ENCODE measurements around the gene FOLR2. TPM values are rescaled to one million over a fixed set of nuclear protein-coding genes. Genes with fewer than 3 reads are reported as not detected.
"Not testable (repeated sequence)": the region's sequence is repeated elsewhere in the genome, so short reads cannot be mapped to it uniquely, and the experiment has no call there.

Gene FOLR2
- total RNA-seq, 1 experiment from 2014 or later = not detected

DNA sequence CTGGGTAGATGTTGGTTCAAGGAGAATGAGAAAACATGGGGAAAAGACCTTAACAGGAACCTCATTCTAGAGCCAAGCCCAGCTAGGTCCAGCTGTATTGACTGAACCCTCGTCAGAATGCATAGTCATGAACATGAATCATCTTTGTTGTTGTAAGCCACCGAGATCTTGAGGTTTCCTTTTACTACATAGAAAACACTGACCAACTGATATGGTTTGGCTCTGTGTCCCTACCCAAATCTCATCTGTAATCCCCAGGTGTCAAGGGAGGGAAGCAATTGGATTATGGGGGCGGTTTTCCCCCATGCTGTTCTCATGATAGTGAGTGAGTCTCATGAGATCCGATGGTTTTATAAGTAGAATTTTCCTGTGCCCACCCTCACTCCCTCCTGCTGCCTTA, 46.8 kb downstream of the FOLR2 start:
- 0 out of 2 replicates have a peak overlapping the region, but pooled peaks have one; percentile 1 for H3K4me2 ChIP-seq (ENCODE audit: low read length)
- H3K4me1 ChIP-seq (ENCODE audit: control insufficient read depth in 1 of 2, insufficient read depth in 2 of 2, low read length in 2 of 2) = peaks cover 0 to 6% of the 10 kb centered on the region in 2 experiments; a peak in 1 of 4 replicates
- no peak for DNase-seq (ENCODE audit: low read depth, low spot score)
- H3K9ac ChIP-seq (ENCODE audit: low read length) = no peak overlapping the region
- ATAC-seq = no peak; the same call in 1 of the 2 replicates
- no TSS peak for BruUV-seq (replicated peaks)
- no peak for TF ChIP-seq RAD21 (IDR thresholded peaks at IDR 0.05; ENCODE audit: low read depth)
- TF ChIP-seq POLR2A (IDR thresholded peaks at IDR 0.05; ENCODE audit: borderline replicate concordance, extremely low read depth, insufficient read depth, insufficient read length) = no peak
- TF ChIP-seq EZH2 (IDR thresholded peaks at IDR 0.05) = no peak
- no peak for TF ChIP-seq FOSL1 (IDR thresholded peaks at IDR 0.05; ENCODE audit: low read depth)
- TF ChIP-seq TCF7L2 (IDR thresholded peaks at IDR 0.05; ENCODE audit: borderline replicate concordance, extremely low read depth, insufficient read depth, insufficient read length) = no peak
- POLR2A ChIA-PET = no interaction called here
- H2AFZ ChIP-seq (ENCODE audit: low read depth, low read length, poor library complexity, severe bottlenecking) = no peak overlapping the region
- H4K20me1 ChIP-seq (ENCODE audit: insufficient read depth) = no peaks in the 10 kb centered on the region
- H3K79me2 ChIP-seq (ENCODE audit: insufficient read depth, low read length) = no peaks in the 10 kb centered on the region
- intact Hi-C loops (cut with micrococcal nuclease) = no loop called here
- CTCF ChIA-PET = no interaction called here
- no peak overlapping the region for H3K27ac ChIP-seq (ENCODE audit: low read depth, low read length)
- RAD21 ChIA-PET (ENCODE audit: low non-redundant PET in 1 of 2, low total read pairs in 2 of 2, uncharacterized antibody in 2 of 2, unreplicated experiment in 2 of 2) = no interaction called here
- no peaks in the 10 kb centered on the region for H3K9me3 ChIP-seq (ENCODE audit: control insufficient read depth in 1 of 2, insufficient read depth in 1 of 2, low read depth in 1 of 2, low read length in 2 of 2)
- H3K36me3 ChIP-seq (ENCODE audit: control insufficient read depth in 1 of 2, insufficient read depth in 2 of 2, low read length in 2 of 2) = no peaks in the 10 kb centered on the region
- no peaks in the 10 kb centered on the region for H3K9me2 ChIP-seq (ENCODE audit: insufficient read depth)
- no peaks in the 10 kb centered on the region for H3K27me3 ChIP-seq (ENCODE audit: insufficient read depth, low read length)
- H3K4me3 ChIP-seq (replicated peaks in 1 of 2; ENCODE audit: low read depth in 1 of 2, low read length in 2 of 2) = no peak overlapping the region

DNA sequence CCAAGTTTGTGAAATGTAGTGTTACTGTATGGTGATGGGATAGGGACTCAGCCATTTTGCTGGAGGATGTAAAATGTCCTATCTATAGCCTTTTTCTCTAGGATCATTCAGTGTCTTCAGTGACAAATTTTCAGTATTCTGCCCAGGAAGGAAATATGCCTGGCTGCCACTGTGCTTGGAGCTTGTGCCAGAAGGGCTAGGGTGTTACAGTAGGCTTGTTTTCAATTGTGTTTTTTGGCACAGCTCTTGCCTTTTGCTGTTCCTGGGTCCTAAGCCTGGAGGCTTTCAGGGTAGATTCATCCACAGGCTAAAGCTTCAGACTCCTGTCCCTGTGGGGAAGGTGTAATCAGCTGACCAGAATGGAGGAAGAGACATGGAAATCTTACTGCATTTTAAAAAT, 49.4 kb downstream of the FOLR2 start:
- no peak for ATAC-seq
- no TSS peak for BruUV-seq (replicated peaks)
- Histone ChIP-seq H3K9ac (ENCODE audit: low read length) (no peak overlapping the region), H3K36me3 (ENCODE audit: control insufficient read depth in 1 of 2, insufficient read depth in 2 of 2, low read length in 2 of 2) (no peaks in the 10 kb centered on the region), H3K4me2 (ENCODE audit: low read length) (no peak overlapping the region), H2AFZ (ENCODE audit: low read depth, low read length, poor library complexity, severe bottlenecking) (no peak overlapping the region), H3K9me2 (ENCODE audit: insufficient read depth) (no peaks in the 10 kb centered on the region), H3K27me3 (ENCODE audit: insufficient read depth, low read length) (no peaks in the 10 kb centered on the region), H3K4me3 (replicated peaks in 1 of 2; ENCODE audit: low read depth in 1 of 2, low read length in 2 of 2) (no peak overlapping the region), H4K20me1 (ENCODE audit: insufficient read depth) (no peaks in the 10 kb centered on the region), H3K9me3 (ENCODE audit: control insufficient read depth in 1 of 2, insufficient read depth in 1 of 2, low read depth in 1 of 2, low read length in 2 of 2) (no peaks in the 10 kb centered on the region), H3K4me1 (ENCODE audit: control insufficient read depth in 1 of 2, insufficient read depth in 2 of 2, low read length in 2 of 2) (peaks cover 0 to 11% of the 10 kb centered on the region in 2 experiments; a peak in 1 of 4 replicates), H3K27ac (ENCODE audit: low read depth, low read length) (no peak overlapping the region), H3K79me2 (ENCODE audit: insufficient read depth, low read length) (no peaks in the 10 kb centered on the region)
- ChIA-PET RAD21 (ENCODE audit: low non-redundant PET in 1 of 2, low total read pairs in 2 of 2, uncharacterized antibody in 2 of 2, unreplicated experiment in 2 of 2) (no interaction called here), CTCF (no interaction called here), POLR2A (no interaction called here)
- intact Hi-C loops (cut with micrococcal nuclease) = no loop called here
- no peak for DNase-seq (ENCODE audit: low read depth, low spot score)
- TF ChIP-seq FOSL1 (IDR thresholded peaks at IDR 0.05; ENCODE audit: low read depth) (no peak), ZNF274 (IDR thresholded peaks at IDR 0.05; ENCODE audit: low read depth, low read length) (no peak), YY1 (IDR thresholded peaks at IDR 0.05; ENCODE audit: extremely low read depth, insufficient replicate concordance, low read depth, low read length) (no peak), CBX3 (IDR thresholded peaks at IDR 0.05; ENCODE audit: low read depth) (no peak), EZH2 (IDR thresholded peaks at IDR 0.05) (no peak), RAD21 (IDR thresholded peaks at IDR 0.05; ENCODE audit: low read depth) (no peak), SRF (IDR thresholded peaks at IDR 0.05; ENCODE audit: low read depth) (no peak), SIN3A (IDR thresholded peaks at IDR 0.05; ENCODE audit: low read depth) (no peak), JUND (IDR thresholded peaks at IDR 0.05) (no peak), POLR2A (IDR thresholded peaks at IDR 0.05; ENCODE audit: borderline replicate concordance, extremely low read depth, insufficient read depth, insufficient read length) (no peak)

- H3K9me3 ChIP-seq (ENCODE audit: control insufficient read depth in 1 of 2, insufficient read depth in 1 of 2, low read depth in 1 of 2, low read length in 2 of 2); H3K36me3 ChIP-seq (ENCODE audit: control insufficient read depth in 1 of 2, insufficient read depth in 2 of 2, low read length in 2 of 2); intact Hi-C loops (cut with micrococcal nuclease); H3K27ac ChIP-seq (ENCODE audit: low read depth, low read length); H3K9ac ChIP-seq (ENCODE audit: low read length); H3K4me3 ChIP-seq (replicated peaks in 1 of 2; ENCODE audit: low read depth in 1 of 2, low read length in 2 of 2); ATAC-seq; H3K9me2 ChIP-seq (ENCODE audit: insufficient read depth); H2AFZ ChIP-seq (ENCODE audit: low read depth, low read length, poor library complexity, severe bottlenecking); CTCF ChIA-PET; H4K20me1 ChIP-seq (ENCODE audit: insufficient read depth); RAD21 ChIA-PET (ENCODE audit: low non-redundant PET in 1 of 2, low total read pairs in 2 of 2, uncharacterized antibody in 2 of 2, unreplicated experiment in 2 of 2); H3K4me2 ChIP-seq (ENCODE audit: low read length); BruUV-seq (replicated peaks); POLR2A ChIA-PET; H3K79me2 ChIP-seq (ENCODE audit: insufficient read depth, low read length); DNase-seq (ENCODE audit: low read depth, low spot score); H3K27me3 ChIP-seq (ENCODE audit: insufficient read depth, low read length): not testable (repeated sequence)
- peaks cover 0 to 11% of the 10 kb centered on the region in 2 experiments; a peak in 1 of 4 replicates for H3K4me1 ChIP-seq (ENCODE audit: control insufficient read depth in 1 of 2, insufficient read depth in 2 of 2, low read length in 2 of 2)
These were observed 50.4 kb downstream of the FOLR2 start for GRCh38 chr11:72266960-72267359.
